HEK293 (cell line): ENCODE data around the gene KIF22.
"Not testable (repeated sequence)": the region's sequence is repeated elsewhere in the genome, so short reads cannot be mapped to it uniquely, and the experiment has no call there.

ENCODE experiments used
- CTCF ChIA-PET: fragments of 350-600 bp; formaldehyde crosslinking; extraction: SDS; loops from one replicate; lab custom pipeline; 2021; ENCODE audit warnings: antibody characterized with exemption; lab: Yijun Ruan, JAX
- POLR2A ChIA-PET: fragments of 300-600 bp; formaldehyde crosslinking; extraction: SDS; loops from one replicate; lab custom pipeline; 2020; ENCODE audit warnings: antibody characterized with exemption, inconsistent platforms; lab: Yijun Ruan, JAX
- H3K27ac ChIP-seq: fragments of 200-500 bp; sonication (Bioruptor generic); 2 replicates; pipeline ENCODE4 v1.5.1; 2014; ENCODE audit warnings: low read depth, low read length, control low read depth, inconsistent platforms; ENCODE audit errors: extremely low read depth
- H3K36me3 ChIP-seq, 2 experiments: fragments of 200-500 bp in 1 of 2; sonication (Bioruptor generic) in 1 of 2; 1 replicate in 1 of 2; 2 replicates in 1 of 2; pipeline ENCODE4 v1.5.1; 2014 to 2017; ENCODE audit warnings: inconsistent platforms in 2 of 2, low read length in 2 of 2; ENCODE audit not compliant: control insufficient read depth in 2 of 2, insufficient read depth in 1 of 2
- H3K4me1 ChIP-seq: fragments of 200-500 bp; sonication (Bioruptor generic); 2 replicates; pipeline ENCODE4 v1.5.1; 2014; ENCODE audit warnings: mild to moderate bottlenecking, low read length, inconsistent platforms; ENCODE audit not compliant: control insufficient read depth, insufficient read depth
- H3K4me3 ChIP-seq: 2 replicates; pipeline ENCODE4 v1.5.1; 2011; ENCODE audit warnings: low read depth, mild to moderate bottlenecking, control low read depth, low read length, moderate library complexity
- H3K9me3 ChIP-seq: fragments of 200-500 bp; sonication (Bioruptor generic); 2 replicates; pipeline ENCODE4 v1.5.1; 2014; ENCODE audit warnings: low read depth, low read length, inconsistent platforms; ENCODE audit not compliant: control insufficient read depth, insufficient read depth
- AEBP2 ChIP-seq: fragments of 450-650 bp; formaldehyde crosslinking; IDR thresholded peaks from 2 replicates; pipeline ENCODE4 v1.5.1; 2016; ENCODE audit warnings: missing biosample characterization, missing genetic modification characterization, borderline replicate concordance
- BCL11B ChIP-seq: fragments of 450-650 bp; formaldehyde crosslinking; IDR thresholded peaks from 2 replicates; pipeline ENCODE4 v1.5.1; 2016; ENCODE audit warnings: low read depth, missing biosample characterization, missing genetic modification characterization
- KLF17 ChIP-seq: fragments of 450-650 bp; formaldehyde crosslinking; IDR thresholded peaks from 2 replicates; pipeline ENCODE4 v1.5.1; 2016; ENCODE audit warnings: missing biosample characterization, missing genetic modification characterization
- PBX3 ChIP-seq: sonication (generic); formaldehyde crosslinking; IDR thresholded peaks from 2 replicates; pipeline ENCODE4 v1.8.1; 2022; ENCODE audit warnings: mild to moderate bottlenecking, moderate library complexity, missing genetic modification reagents
- PRDM6 ChIP-seq: fragments of 450-650 bp; formaldehyde crosslinking; IDR thresholded peaks from 2 replicates; pipeline ENCODE4 v1.5.1; 2017; ENCODE audit warnings: missing biosample characterization, missing genetic modification characterization
- WT1 ChIP-seq: fragments of 450-650 bp; formaldehyde crosslinking; IDR thresholded peaks from 2 replicates; pipeline ENCODE4 v1.5.1; 2016; ENCODE audit warnings: missing biosample characterization, missing genetic modification characterization
- ZBTB6 ChIP-seq: fragments of 450-650 bp; formaldehyde crosslinking; IDR thresholded peaks from 2 replicates; pipeline ENCODE4 v1.5.1; 2017; ENCODE audit warnings: missing biosample characterization, missing genetic modification characterization
- ZNF174 ChIP-seq: fragments of 450-650 bp; formaldehyde crosslinking; IDR thresholded peaks from 2 replicates; pipeline ENCODE4 v1.5.0; 2017; ENCODE audit warnings: missing biosample characterization, mild to moderate bottlenecking, missing genetic modification characterization
- ZNF423 ChIP-seq: fragments of 450-650 bp; formaldehyde crosslinking; IDR thresholded peaks from 2 replicates; pipeline ENCODE4 v1.5.1; 2016; ENCODE audit warnings: missing biosample characterization, missing genetic modification characterization
- ZNF610 ChIP-seq: fragments of 450-650 bp; formaldehyde crosslinking; IDR thresholded peaks from 2 replicates; pipeline ENCODE4 v1.5.1; 2016; ENCODE audit warnings: missing biosample characterization, missing genetic modification characterization, borderline replicate concordance
- ZNF639 ChIP-seq: fragments of 450-650 bp; formaldehyde crosslinking; IDR thresholded peaks from 2 replicates; pipeline ENCODE4 v1.5.1; 2016; ENCODE audit warnings: missing biosample characterization, missing genetic modification characterization
- ZNF645 ChIP-seq: fragments of 450-650 bp; formaldehyde crosslinking; IDR thresholded peaks from 2 replicates; pipeline ENCODE4; 2016; ENCODE audit warnings: missing biosample characterization, missing genetic modification characterization
- ZNF777 ChIP-seq: fragments of 450-650 bp; formaldehyde crosslinking; IDR thresholded peaks from 2 replicates; pipeline ENCODE4 v1.5.1; 2017; ENCODE audit warnings: missing biosample characterization, missing genetic modification characterization, borderline replicate concordance

KIF22 gene

GRCh38 chr16:29784901-29785500, 5.5 kb upstream of the KIF22 start (continued):
- TF ChIP-seq ZBTB6 (no peak), ZNF610 (tag by site-specific recombination) (no peak)

- CTCF ChIA-PET, H3K36me3 ChIP-seq, H3K27ac ChIP-seq, H3K4me1 ChIP-seq, H3K4me3 ChIP-seq, POLR2A ChIA-PET, H3K9me3 ChIP-seq: not testable (repeated sequence)
Measured at GRCh38 chr16:29787155-29787554, 3.4 kb upstream of the KIF22 start.

GRCh38 chr16:29789775-29790182, 772 bp upstream of the KIF22 start:
- POLR2A ChIA-PET, result interaction anchor here (0.6 to 2.7 kb wide), 24 partner anchors 10 to 242 kb away, joined by 3 to 31 read pairs (median 4); partner anchors contain the start of genes MAZ, PAGR1, PRRT2 and TAOK2
- peak overlapping the region; percentile 46 for H3K4me3 ChIP-seq
- peak overlapping the region; percentile 89 for H3K27ac ChIP-seq
- no peaks in the 10 kb centered on the region for H3K9me3 ChIP-seq
- CTCF ChIA-PET, result interaction anchor here (0.5 to 3.5 kb wide), 17 partner anchors 8 to 74 kb away, joined by 3 to 28 read pairs (median 3); partner anchors contain the start of genes PAGR1 and ZG16
- TF ChIP-seq PRDM6 (tag by site-specific recombination) (no peak), KLF17 (tag by site-specific recombination) (0 out of 2 replicates have a peak, but pooled peaks have one; percentile 10)
- H3K36me3 ChIP-seq, result peaks cover 0 to 8% of the 10 kb centered on the region in 2 experiments; a peak in 1 of 3 replicates
- H3K4me1 ChIP-seq, result 0 out of 2 replicates have a peak, but pooled peaks cover 2% of the 10 kb centered on the region

GRCh38 chr16:29790949-29791844, 646 bp downstream of the KIF22 start:
- 0 out of 2 replicates have a peak, but pooled peaks cover 2% of the 10 kb centered on the region for H3K4me1 ChIP-seq
- TF ChIP-seq AEBP2 (tag by site-specific recombination) (no peak), ZNF639 (tag by site-specific recombination) (0 out of 2 replicates have a peak, but pooled peaks have one; percentile 3), WT1 (tag by site-specific recombination) (no peak), ZNF645 (no peak), ZNF423 (tag by site-specific recombination) (no peak), BCL11B (tag by site-specific recombination) (no peak), ZNF777 (tag by site-specific recombination) (no peak), PBX3 (CRISPR knock-in tag) (no peak), ZNF174 (tag by site-specific recombination) (no peak)

More at GRCh38 chr16:29790949-29791844, 646 bp downstream of the KIF22 start:
- ChIA-PET POLR2A (interaction anchor here (0.8 to 2.7 kb wide), 14 partner anchors 9 to 182 kb away, joined by 3 to 31 read pairs (median 4); partner anchors contain the start of genes MAZ, PAGR1, PRRT2 and TAOK2), CTCF (interaction anchor here (0.6 to 3.5 kb wide), 8 partner anchors 12 to 745 kb away, joined by 3 to 28 read pairs (median 5); partner anchors contain the start of gene ZG16)
- H3K36me3 ChIP-seq, result peaks cover 0 to 18% of the 10 kb centered on the region in 2 experiments; a peak in 1 of 3 replicates
- H3K4me3 ChIP-seq, result peak overlapping the region; percentile 93
- peak overlapping the region; percentile 90 for H3K27ac ChIP-seq
- H3K9me3 ChIP-seq, result no peaks in the 10 kb centered on the region
